CD14-positive monocyte (primary cell): ENCODE measurements around the gene GIMAP5. TPM values are rescaled to one million over a fixed set of nuclear protein-coding genes. Genes with fewer than 3 reads are reported as not detected.

ENCODE experiments used
- DNase-seq, 3 donors: peaks; one replicate each; pipeline ENCODE4 v3.0.0-alpha.2; 2011 to 2022
- H2AFZ ChIP-seq: 2 replicates; pipeline ENCODE4 v1.6.0; 2012; ENCODE audit warnings: mild to moderate bottlenecking, low read depth, low read length, inconsistent platforms; ENCODE audit not compliant: insufficient read depth, poor library complexity, severe bottlenecking
- H3K27ac ChIP-seq, 2 donors: 1 replicate in 1 of 2; 2 replicates in 1 of 2; pipeline ENCODE4 v1.5.1; 2012 to 2013; ENCODE audit warnings: low read length in 2 of 2, control low read depth in 1 of 2, inconsistent platforms in 1 of 2, low read depth in 1 of 2, mild to moderate bottlenecking in 1 of 2
- H3K27me3 ChIP-seq, 2 donors: one replicate each; pipeline versions ENCODE4 v1.6.0 to v1.6.1; 2011 to 2013; ENCODE audit warnings: low read length in 2 of 2; ENCODE audit not compliant: control insufficient read depth in 2 of 2, insufficient read depth in 2 of 2
- H3K36me3 ChIP-seq, 2 donors: replicated peaks in 1 of 2; 1 replicate in 1 of 2; 2 replicates in 1 of 2; pipeline versions ENCODE4 v1.5.1 to v1.6.1; 2012 to 2013; ENCODE audit warnings: low read length in 2 of 2, control low read depth in 1 of 2, inconsistent platforms in 1 of 2, mild to moderate bottlenecking in 1 of 2; ENCODE audit not compliant: insufficient read depth in 2 of 2, control insufficient read depth in 1 of 2
- H3K4me1 ChIP-seq, 2 donors: 1 replicate in 1 of 2; 2 replicates in 1 of 2; pipeline versions ENCODE4 v1.5.1 to v1.6.1; 2012 to 2013; ENCODE audit warnings: low read length in 2 of 2, control low read depth in 1 of 2, inconsistent platforms in 1 of 2, mild to moderate bottlenecking in 1 of 2, moderate library complexity in 1 of 2; ENCODE audit not compliant: insufficient read depth in 2 of 2, control insufficient read depth in 1 of 2
- H3K4me2 ChIP-seq: replicated peaks from 2 replicates; pipeline ENCODE3; 2012; ENCODE audit warnings: low read length, moderate library complexity, mild to moderate bottlenecking; ENCODE audit not compliant: poor library complexity, severe bottlenecking; ENCODE audit errors: extremely low read depth
- H3K4me3 ChIP-seq, 3 experiments: fragments of 200-600 bp in 1 of 3; sonication (generic) in 1 of 3; replicated peaks in 1 of 3; 1 replicate in 2 of 3; 2 replicates in 1 of 3; pipeline ENCODE4 v1.5.1; 2011 to 2013; ENCODE audit warnings: low read length in 3 of 3, mild to moderate bottlenecking in 3 of 3, control low read depth in 2 of 3, low read depth in 2 of 3, inconsistent platforms in 1 of 3, moderate library complexity in 1 of 3
- H3K79me2 ChIP-seq: 2 replicates; pipeline ENCODE4 v1.6.0; 2012; ENCODE audit warnings: mild to moderate bottlenecking, control low read depth, inconsistent platforms, low read length, moderate library complexity; ENCODE audit not compliant: insufficient read depth
- H3K9ac ChIP-seq: 2 replicates; pipeline ENCODE4 v1.6.0; 2017; ENCODE audit warnings: low read length, mild to moderate bottlenecking; ENCODE audit not compliant: insufficient read depth, poor library complexity, severe bottlenecking
- H3K9me3 ChIP-seq, 2 donors: replicated peaks in 1 of 2; 1 replicate in 1 of 2; 2 replicates in 1 of 2; pipeline versions ENCODE4 v1.5.1 to v1.6.1; 2012 to 2013; ENCODE audit warnings: low read length in 2 of 2, control low read depth in 1 of 2; ENCODE audit not compliant: control insufficient read depth in 1 of 2, insufficient read depth in 1 of 2
- H4K20me1 ChIP-seq: 2 replicates; pipeline ENCODE4 v1.6.0; 2012; ENCODE audit warnings: mild to moderate bottlenecking, low read length, control low read depth, moderate library complexity; ENCODE audit not compliant: insufficient read depth
- H3K27ac Mint-ChIP-seq, 7 donors: one replicate each; pipeline ENCODE4 v1.8.0; 2020; ENCODE audit warnings: mild to moderate bottlenecking in 7 of 7, mixed read lengths in 7 of 7, moderate library complexity in 6 of 7, inconsistent platforms in 2 of 7
- H3K27me3 Mint-ChIP-seq, 3 donors: one replicate each; pipeline ENCODE4 v1.8.0; 2021 to 2022; ENCODE audit warnings: low read depth in 3 of 3, mild to moderate bottlenecking in 3 of 3, mixed read lengths in 3 of 3, moderate library complexity in 3 of 3, inconsistent platforms in 1 of 3
- H3K36me3 Mint-ChIP-seq, 2 donors: one replicate each; pipeline ENCODE4 v1.8.0; 2020; ENCODE audit warnings: mixed read lengths in 2 of 2, inconsistent platforms in 1 of 2, mild to moderate bottlenecking in 1 of 2
- H3K4me1 Mint-ChIP-seq: one replicate; pipeline ENCODE4 v1.8.0; 2020; ENCODE audit warnings: mild to moderate bottlenecking, mixed read lengths
- H3K4me3 Mint-ChIP-seq, 2 donors: one replicate each; pipeline ENCODE4 v1.8.0; 2020; ENCODE audit warnings: mild to moderate bottlenecking in 2 of 2, mixed read lengths in 2 of 2, moderate library complexity in 1 of 2
- H3K9me3 Mint-ChIP-seq, 7 donors: one replicate each; pipeline ENCODE4 v1.8.0; 2020 to 2022; ENCODE audit warnings: mixed read lengths in 7 of 7, mild to moderate bottlenecking in 6 of 7, moderate library complexity in 6 of 7, inconsistent platforms in 2 of 7
- WGBS: methylation state at CpG from one replicate; pipeline ENCODE4 v1.1.5; 2013; ENCODE audit warnings: missing lambda C conversion rate; ENCODE audit not compliant: insufficient coverage; 5-methylcytosine and 5-hydroxymethylcytosine counted together
- intact Hi-C, 2 donors: fragments of 100-400 bp; cut with micrococcal nuclease; formaldehyde crosslinking; loops; one replicate each; pipeline versions ENCODE4 v1.15.0 to v1.15.1; 2023
- polyA plus RNA-seq, 3 donors: library from polyadenylated mRNA; depleted of rRNA in 1 of 3; unstranded in 2 of 3; stranded (reverse) in 1 of 3; fragments of 300-500 nt in 2 of 3; fragments of >200 nt in 1 of 3; fragmentation: Illumina TruSeq in 2 of 3; gene quantifications; 1 replicate in 2 of 3; 2 replicates in 1 of 3; pipeline ENCODE4 v1.2.3, GENCODE V29; 2012 to 2021
- TF ChIP-seq, protein P1 (sequence below): fragments of 200-600 bp; IDR thresholded peaks from one replicate; pipeline ENCODE4 v1.8.0; 2022; ENCODE audit warnings: antibody characterized with exemption, mild to moderate bottlenecking

The GIMAP5 gene
- polyA plus RNA-seq, 3 donors = 13.4 to 17.1 (median 14.4) TPM

DNA sequence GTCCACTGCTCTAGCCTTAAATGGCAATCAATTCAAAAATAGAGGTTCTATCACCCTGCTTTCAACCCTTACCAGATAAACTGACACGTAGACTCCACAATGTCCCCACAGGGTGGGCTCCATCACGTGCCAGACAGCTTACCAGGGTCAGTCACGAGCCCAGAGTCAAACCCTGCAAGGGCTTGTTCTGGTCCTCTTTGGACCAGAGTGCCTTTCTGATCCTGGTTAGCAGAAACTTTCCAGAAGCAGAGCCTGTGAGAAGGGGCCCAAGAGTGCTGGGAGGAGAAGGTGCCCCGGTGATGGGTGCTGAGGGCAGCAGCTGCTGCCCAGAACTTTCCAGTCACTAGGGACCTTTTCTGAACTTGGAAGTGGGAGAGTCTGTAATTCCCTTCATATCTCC, 354 bp upstream of the GIMAP5 start:
- Mint-ChIP-seq H3K27me3 (peaks cover 0 to 2% (median 1%) of the 10 kb centered on the region in 3 donors), H3K4me3 (peak overlapping the region; percentile 95 to 99), H3K27ac (peak overlapping the region; percentile 18 to 93 (median 86)), H3K4me1 (peaks cover 57% of the 10 kb centered on the region), H3K9me3 (peaks cover 0 to 8% (median 3%) of the 10 kb centered on the region in 7 donors), H3K36me3 (peaks cover 19 to 22% of the 10 kb centered on the region in 2 donors)
- H3K4me2 ChIP-seq = peak overlapping the region; percentile 88
- intact Hi-C loops = no loop called here
- no peaks in the 10 kb centered on the region for H3K27me3 ChIP-seq
- peaks cover 33% of the 10 kb centered on the region for H3K79me2 ChIP-seq
- H3K4me3 ChIP-seq = peak overlapping the region in 2 of 3 experiments; percentile 64 to 87
- H3K9ac ChIP-seq = peak overlapping the region; percentile 69
- TF ChIP-seq, protein P1, sequence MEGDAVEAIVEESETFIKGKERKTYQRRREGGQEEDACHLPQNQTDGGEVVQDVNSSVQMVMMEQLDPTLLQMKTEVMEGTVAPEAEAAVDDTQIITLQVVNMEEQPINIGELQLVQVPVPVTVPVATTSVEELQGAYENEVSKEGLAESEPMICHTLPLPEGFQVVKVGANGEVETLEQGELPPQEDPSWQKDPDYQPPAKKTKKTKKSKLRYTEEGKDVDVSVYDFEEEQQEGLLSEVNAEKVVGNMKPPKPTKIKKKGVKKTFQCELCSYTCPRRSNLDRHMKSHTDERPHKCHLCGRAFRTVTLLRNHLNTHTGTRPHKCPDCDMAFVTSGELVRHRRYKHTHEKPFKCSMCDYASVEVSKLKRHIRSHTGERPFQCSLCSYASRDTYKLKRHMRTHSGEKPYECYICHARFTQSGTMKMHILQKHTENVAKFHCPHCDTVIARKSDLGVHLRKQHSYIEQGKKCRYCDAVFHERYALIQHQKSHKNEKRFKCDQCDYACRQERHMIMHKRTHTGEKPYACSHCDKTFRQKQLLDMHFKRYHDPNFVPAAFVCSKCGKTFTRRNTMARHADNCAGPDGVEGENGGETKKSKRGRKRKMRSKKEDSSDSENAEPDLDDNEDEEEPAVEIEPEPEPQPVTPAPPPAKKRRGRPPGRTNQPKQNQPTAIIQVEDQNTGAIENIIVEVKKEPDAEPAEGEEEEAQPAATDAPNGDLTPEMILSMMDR = no peak
- peaks cover 36% of the 10 kb centered on the region for H4K20me1 ChIP-seq
- WGBS = 94% methylated on average over 3 of the region's 4 CpGs
- no peak for DNase-seq
- no peaks in the 10 kb centered on the region for H3K9me3 ChIP-seq
- peaks cover 28 to 46% of the 10 kb centered on the region in 2 donors for H3K4me1 ChIP-seq
- H3K36me3 ChIP-seq = peaks cover 14 to 17% of the 10 kb centered on the region in 2 donors
- peak overlapping the region; percentile 45 to 89 for H3K27ac ChIP-seq
- H2AFZ ChIP-seq = peak overlapping the region; percentile 75

DNA sequence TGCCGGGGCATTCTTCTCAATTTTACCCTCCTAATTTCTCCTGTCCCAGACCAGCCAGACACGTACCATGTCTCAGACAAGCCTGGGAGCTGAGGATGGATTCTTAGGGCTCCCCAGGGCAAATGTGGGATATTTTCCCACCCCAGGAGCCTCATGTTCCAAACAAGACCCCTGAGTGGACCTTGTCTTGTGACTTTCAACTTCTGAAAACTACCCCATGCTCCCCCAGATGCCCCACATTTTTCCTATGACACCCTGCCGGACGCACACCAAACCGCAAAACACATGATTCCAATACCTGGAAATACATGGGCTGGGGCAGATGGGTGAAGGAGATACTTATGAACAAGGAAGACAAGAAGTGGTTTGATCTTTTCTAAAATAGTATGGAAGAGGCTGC, 874 bp downstream of the GIMAP5 start:
- 65% methylated on average over 2 of the region's 5 CpGs for WGBS
- TF ChIP-seq, protein P1 = no peak
- H3K9me3 Mint-ChIP-seq = peaks cover 0 to 8% (median 3%) of the 10 kb centered on the region in 7 donors
- no peak for DNase-seq
- H3K4me3 Mint-ChIP-seq = peak overlapping the region; percentile 95 to 99
- Histone ChIP-seq H3K4me3 (peak overlapping the region; percentile 64 to 92 (median 87)), H3K27me3 (no peaks in the 10 kb centered on the region), H4K20me1 (peaks cover 48% of the 10 kb centered on the region), H3K36me3 (peaks cover 26 to 29% of the 10 kb centered on the region in 2 donors), H3K4me1 (peaks cover 29 to 46% of the 10 kb centered on the region in 2 donors), H3K79me2 (peaks cover 33% of the 10 kb centered on the region), H3K4me2 (peak overlapping the region; percentile 88), H3K27ac (peak overlapping the region; percentile 45 to 89), H3K9ac (peak overlapping the region; percentile 69), H2AFZ (peak overlapping the region; percentile 75), H3K9me3 (no peaks in the 10 kb centered on the region)
- H3K27ac Mint-ChIP-seq = peak overlapping the region in 6 of 7 donors; percentile 65 to 93 (median 87)
- peaks cover 32 to 34% of the 10 kb centered on the region in 2 donors for H3K36me3 Mint-ChIP-seq
- intact Hi-C loops = no loop called here
- peaks cover 68% of the 10 kb centered on the region for H3K4me1 Mint-ChIP-seq
- H3K27me3 Mint-ChIP-seq = peaks cover 0 to 3% (median 2%) of the 10 kb centered on the region in 3 donors
